OCI-LY7 (cell line): Measurements from ENCODE around the gene SPEN. TPM values are rescaled to one million over a fixed set of nuclear protein-coding genes. Genes with fewer than 3 reads are reported as not detected.

Source experiments
- BruUV-seq: library from RNA; stranded (reverse); fragments of 400-500 nt; replicated peaks from 2 replicates; lab custom pipeline; 2021; lab: Mats Ljungman, UMichigan
- CTCF ChIA-PET: fragments of 300-600 bp; sonication (Branson Sonifier 250); formaldehyde crosslinking; loops from one replicate; lab custom pipeline; 2022; ENCODE audit warnings: antibody characterized with exemption; ENCODE audit not compliant: unreplicated experiment; lab: Charles Lee
- POLR2A ChIA-PET: fragments of 300-600 bp; sonication (Branson Sonifier 250); formaldehyde crosslinking; loops from one replicate; lab custom pipeline; 2022; ENCODE audit warnings: antibody characterized with exemption; lab: Charles Lee
- DNase-seq: peaks from one replicate; pipeline ENCODE4 v3.0.0-alpha.2; 2015; ENCODE audit warnings: low spot score
- H2AFZ ChIP-seq: fragments of 200-600 bp; sonication (generic), shearing (Covaris generic); 2 replicates; pipeline ENCODE4 v1.6.1; 2014; ENCODE audit warnings: mild to moderate bottlenecking, antibody characterized with exemption, low read length, moderate library complexity
- H3K27ac ChIP-seq: fragments of 200-600 bp; sonication (generic); 2 replicates; pipeline ENCODE4 v1.5.1; 2014; ENCODE audit warnings: mixed run types, low read depth, mild to moderate bottlenecking, moderate library complexity, low read length, inconsistent platforms; ENCODE audit not compliant: poor library complexity, severe bottlenecking
- H3K36me3 ChIP-seq: fragments of 200-600 bp; sonication (generic); 2 replicates; pipeline ENCODE4 v1.6.1; 2014; ENCODE audit warnings: mild to moderate bottlenecking, antibody characterized with exemption, low read length, moderate library complexity, mixed read lengths; ENCODE audit not compliant: insufficient read depth
- H3K4me1 ChIP-seq: fragments of 200-600 bp; sonication (generic); 2 replicates; pipeline ENCODE4 v1.5.1; 2014; ENCODE audit warnings: mild to moderate bottlenecking, low read length; ENCODE audit not compliant: insufficient read depth, poor library complexity, severe bottlenecking
- H3K4me2 ChIP-seq: fragments of 200-600 bp; sonication (generic); 2 replicates; pipeline ENCODE4 v1.6.1; 2014; ENCODE audit warnings: mild to moderate bottlenecking, low read length
- H3K4me3 ChIP-seq: fragments of 200-600 bp; sonication (generic); 2 replicates; pipeline ENCODE4 v1.5.1; 2014; ENCODE audit warnings: mild to moderate bottlenecking, low read depth, low read length; ENCODE audit not compliant: poor library complexity, severe bottlenecking
- H3K79me2 ChIP-seq: fragments of 200-600 bp; sonication (generic); 2 replicates; pipeline ENCODE4 v1.6.1; 2016; ENCODE audit warnings: low read depth, mild to moderate bottlenecking, low read length, moderate library complexity, mixed read lengths; ENCODE audit not compliant: insufficient read depth
- H3K9me2 ChIP-seq: fragments of 200-600 bp; sonication (generic); 2 replicates; pipeline ENCODE4 v1.6.1; 2016; ENCODE audit warnings: mild to moderate bottlenecking, low read length, mixed read lengths; ENCODE audit not compliant: insufficient read depth
- H3K9me3 ChIP-seq: fragments of 200-600 bp; sonication (generic); 2 replicates; pipeline ENCODE4 v1.6.1; 2014; ENCODE audit warnings: mild to moderate bottlenecking, mixed run types, low read length, mixed read lengths
- H4K20me1 ChIP-seq: fragments of 200-600 bp; sonication (generic); 2 replicates; pipeline ENCODE4 v1.6.1; 2014; ENCODE audit warnings: mild to moderate bottlenecking, antibody characterized with exemption, low read length, moderate library complexity, mixed read lengths; ENCODE audit not compliant: insufficient read depth
- CTCF ChIP-seq: fragments of 200-600 bp; sonication (generic); conservative IDR thresholded peaks from 2 replicates; pipeline ENCODE4 v1.5.1; 2014; ENCODE audit warnings: mild to moderate bottlenecking, antibody characterized with exemption, low read length, moderate library complexity, mixed read lengths
- EZH2phosphoT487 ChIP-seq: fragments of 200-600 bp; sonication (generic); IDR thresholded peaks from 2 replicates; pipeline ENCODE4 v1.6.1; 2018; ENCODE audit warnings: low read depth, borderline replicate concordance, mild to moderate bottlenecking, mixed run types, antibody characterized with exemption, low read length, moderate library complexity, mixed read lengths
- intact Hi-C: fragments of 100-400 bp; cut with micrococcal nuclease; formaldehyde crosslinking; loops from one replicate; pipeline ENCODE4 v1.10.0; 2022; ENCODE audit not compliant: unreplicated experiment
- total RNA-seq, 2 experiments: library from RNA; depleted of rRNA in 1 of 2; stranded (reverse); fragments of >200 nt in 1 of 2; shearing (Covaris generic) in 1 of 2; gene quantifications; 2 replicates each; pipeline ENCODE4 v1.2.3, GENCODE V29; 2014 to 2022

The SPEN gene
- total RNA-seq, 2 experiments from 2014 or later: 40.7 to 87.1 TPM

GRCh38 chr1:15849775-15850324 is 2.3 kb downstream of the SPEN start:
- ChIA-PET CTCF (interaction anchor here (0.6 kb wide), 1 partner anchor 1335 kb away, joined by 3 read pairs; no protein-coding TSS in a partner anchor), POLR2A (interaction anchor here (1.0 to 2.8 kb wide), 4 partner anchors 9 to 17 kb away, joined by 3 to 19 read pairs (median 4); no protein-coding TSS in a partner anchor)
- Histone ChIP-seq H3K4me2 (peak overlapping the region; percentile 94), H3K27ac (peak overlapping the region; percentile 98), H3K36me3 (peaks cover 28% of the 10 kb centered on the region), H2AFZ (peak overlapping the region; percentile 39; the same call in 1 of the 2 replicates), H3K79me2 (peaks cover 89% of the 10 kb centered on the region), H3K4me1 (peaks cover 49% of the 10 kb centered on the region), H3K4me3 (peak overlapping the region; percentile 87), H3K9me2 (no peaks in the 10 kb centered on the region), H4K20me1 (peaks cover 15% of the 10 kb centered on the region), H3K9me3 (no peaks in the 10 kb centered on the region)
- DNase-seq: peak; percentile 45
- TF ChIP-seq EZH2phosphoT487: no peak
- TF ChIP-seq CTCF: no peak
- intact Hi-C loops: no loop called here
- BruUV-seq: no TSS peak

GRCh38 chr1:15850471-15851001 is 3.0 kb downstream of the SPEN start:
- DNase-seq: no peak
- peak overlapping the region; percentile 94 for H3K4me2 ChIP-seq
- no TSS peak for BruUV-seq
- TF ChIP-seq EZH2phosphoT487: no peak
- no peak for TF ChIP-seq CTCF
- intact Hi-C loops: no loop called here
- H3K4me1 ChIP-seq: peaks cover 43% of the 10 kb centered on the region
- no peaks in the 10 kb centered on the region for H3K9me3 ChIP-seq
- peaks cover 89% of the 10 kb centered on the region for H3K79me2 ChIP-seq
- H3K36me3 ChIP-seq: peaks cover 31% of the 10 kb centered on the region
- peak overlapping the region; percentile 87 for H3K4me3 ChIP-seq
- peak overlapping the region; percentile 98 for H3K27ac ChIP-seq
- POLR2A ChIA-PET: interaction anchor here (1.0 to 2.8 kb wide), 4 partner anchors 8 to 17 kb away, joined by 3 to 19 read pairs (median 5); no protein-coding TSS in a partner anchor
- peaks cover 18% of the 10 kb centered on the region for H4K20me1 ChIP-seq
- CTCF ChIA-PET: no interaction called here
- H3K9me2 ChIP-seq: no peaks in the 10 kb centered on the region
- no peak overlapping the region for H2AFZ ChIP-seq
